CD4-positive, alpha-beta T cell (primary cell): Measurements from ENCODE around the gene ERC2. TPM values are rescaled to one million over a fixed set of nuclear protein-coding genes. Genes with fewer than 3 reads are reported as not detected.

Source experiments
- ATAC-seq: fragments of 200-7000 bp; cut with Tn5 transposase; one replicate; pipeline ENCODE4 v1.10.0; 2022; ENCODE audit warnings: mild to moderate bottlenecking; ENCODE audit not compliant: poor library complexity
- CTCF ChIA-PET: fragments of 350-600 bp; sonication (Branson Sonifier 250); formaldehyde crosslinking; loops from one replicate; lab custom pipeline; 2021; ENCODE audit warnings: antibody characterized with exemption, inconsistent platforms; lab: Charles Lee
- POLR2A ChIA-PET: fragments of 350-600 bp; sonication (Branson Sonifier 250); formaldehyde crosslinking; loops from one replicate; lab custom pipeline; 2021; ENCODE audit warnings: antibody characterized with exemption, inconsistent platforms; lab: Charles Lee
- DNase-seq, 14 experiments: peaks; one replicate each; pipeline ENCODE4 v3.0.0-alpha.2; 2013 to 2020; ENCODE audit warnings: mixed read lengths in 2 of 14
- H3K27ac ChIP-seq, 2 donors: one replicate each; pipeline versions ENCODE4 v1.5.1 to v1.7.0; 2013; ENCODE audit warnings: low read length in 2 of 2, low read depth in 1 of 2, mild to moderate bottlenecking in 1 of 2
- H3K27me3 ChIP-seq, 2 experiments: 1 replicate in 1 of 2; 2 replicates in 1 of 2; pipeline versions ENCODE4 v1.6.1 to v1.7.0; 2013; ENCODE audit warnings: low read length in 2 of 2, control low read depth in 1 of 2, mild to moderate bottlenecking in 1 of 2, moderate library complexity in 1 of 2; ENCODE audit not compliant: insufficient read depth in 2 of 2, control insufficient read depth in 1 of 2
- H3K36me3 ChIP-seq: one replicate; pipeline ENCODE4 v1.6.1; 2013; ENCODE audit warnings: low read length, control low read depth; ENCODE audit not compliant: insufficient read depth
- H3K4me1 ChIP-seq: one replicate; pipeline ENCODE4 v1.6.1; 2013; ENCODE audit warnings: low read length, control low read depth; ENCODE audit not compliant: insufficient read depth
- H3K4me3 ChIP-seq: one replicate; pipeline ENCODE4 v1.5.1; 2013; ENCODE audit warnings: mild to moderate bottlenecking, low read length, moderate library complexity
- H3K9me3 ChIP-seq, 2 experiments: 1 replicate in 1 of 2; 2 replicates in 1 of 2; pipeline versions ENCODE4 v1.6.1 to v1.7.0; 2013; ENCODE audit warnings: low read length in 2 of 2, mild to moderate bottlenecking in 2 of 2, control low read depth in 1 of 2, moderate library complexity in 1 of 2; ENCODE audit not compliant: control insufficient read depth in 1 of 2, insufficient read depth in 1 of 2
- H3K27ac Mint-ChIP-seq: one replicate; pipeline ENCODE4 v1.8.0; 2020; ENCODE audit warnings: mixed read lengths
- H3K27me3 Mint-ChIP-seq: one replicate; pipeline ENCODE4 v1.8.0; 2021; ENCODE audit warnings: mixed read lengths
- H3K36me3 Mint-ChIP-seq: one replicate; pipeline ENCODE4 v1.8.0; 2021; ENCODE audit warnings: low read depth, mixed read lengths
- H3K4me1 Mint-ChIP-seq: one replicate; pipeline ENCODE4 v1.8.0; 2021; ENCODE audit warnings: low read depth, mixed read lengths
- H3K4me3 Mint-ChIP-seq: one replicate; pipeline ENCODE4 v1.8.0; 2020; ENCODE audit warnings: mild to moderate bottlenecking, mixed read lengths
- H3K9me3 Mint-ChIP-seq: one replicate; pipeline ENCODE4 v1.8.0; 2020; ENCODE audit warnings: mixed read lengths
- intact Hi-C, 2 experiments: fragments of 100-400 bp; cut with DNase I in 1 of 2; cut with micrococcal nuclease in 1 of 2; formaldehyde crosslinking; loops; one replicate each; pipeline versions ENCODE4 v1.15.1 to v1.9.0; 2023 to 2025; cut with DNase I, micrococcal nuclease
- total RNA-seq, 174 experiments: library from RNA in 2 of 174; stranded (reverse) in 2 of 174; gene quantifications; one replicate each; pipeline ENCODE4 v1.2.3 and lab custom pipeline; 2021 to 2026
- TF ChIP-seq, protein P1 (sequence below): fragments of 200-600 bp; IDR thresholded peaks from one replicate; pipeline ENCODE4 v1.8.0; 2022; ENCODE audit warnings: antibody characterized with exemption, mild to moderate bottlenecking

ERC2 gene
- total RNA-seq, 2 experiments from 2014 or later: not detected

DNA sequence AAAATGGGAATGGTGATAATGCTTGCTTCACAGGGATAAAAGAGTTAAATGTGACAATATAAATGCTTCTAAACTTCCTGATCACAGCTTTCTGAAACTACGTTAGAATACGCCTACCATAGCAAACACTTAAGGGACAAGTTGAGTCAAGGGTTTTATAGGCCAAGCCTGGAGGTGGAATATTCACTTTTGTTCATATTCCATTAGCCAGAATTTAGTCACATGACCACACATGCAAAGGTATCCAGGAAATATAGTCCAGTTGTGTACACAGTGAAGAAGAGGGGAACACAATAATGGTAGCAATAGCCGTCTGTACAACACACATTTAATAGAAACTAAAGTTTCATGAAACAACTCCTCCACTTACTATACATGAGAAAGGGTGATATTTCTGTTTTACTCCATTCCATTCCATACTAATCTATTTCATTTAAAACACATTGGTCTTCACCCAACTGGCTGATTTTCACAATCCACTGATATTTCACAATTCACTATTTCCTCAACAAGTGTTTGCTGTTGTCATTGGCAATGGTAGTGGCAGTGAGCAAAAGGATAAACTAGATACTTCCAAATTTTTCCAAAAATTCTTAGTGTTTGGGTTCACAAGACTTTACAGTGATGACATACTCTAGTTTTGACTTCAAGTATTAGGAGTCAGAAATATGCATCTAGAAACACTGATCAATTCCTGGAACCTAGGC is 270.9 kb downstream of the ERC2 start:
- intact Hi-C loops: no loop called here
- Mint-ChIP-seq H3K27ac (no peak overlapping the region), H3K27me3 (no peaks in the 10 kb centered on the region), H3K9me3 (no peaks in the 10 kb centered on the region), H3K36me3 (no peaks in the 10 kb centered on the region), H3K4me1 (no peaks in the 10 kb centered on the region), H3K4me3 (no peak overlapping the region)
- ATAC-seq: no peak
- no peak for DNase-seq
- no peak overlapping the region for H3K27ac ChIP-seq
- no peaks in the 10 kb centered on the region for H3K4me1 ChIP-seq
- ChIA-PET POLR2A (no interaction called here), CTCF (no interaction called here)
- no peaks in the 10 kb centered on the region for H3K36me3 ChIP-seq
- H3K9me3 ChIP-seq: no peaks in the 10 kb centered on the region
- H3K4me3 ChIP-seq: no peak overlapping the region
- no peaks in the 10 kb centered on the region for H3K27me3 ChIP-seq
- TF ChIP-seq, protein P1, sequence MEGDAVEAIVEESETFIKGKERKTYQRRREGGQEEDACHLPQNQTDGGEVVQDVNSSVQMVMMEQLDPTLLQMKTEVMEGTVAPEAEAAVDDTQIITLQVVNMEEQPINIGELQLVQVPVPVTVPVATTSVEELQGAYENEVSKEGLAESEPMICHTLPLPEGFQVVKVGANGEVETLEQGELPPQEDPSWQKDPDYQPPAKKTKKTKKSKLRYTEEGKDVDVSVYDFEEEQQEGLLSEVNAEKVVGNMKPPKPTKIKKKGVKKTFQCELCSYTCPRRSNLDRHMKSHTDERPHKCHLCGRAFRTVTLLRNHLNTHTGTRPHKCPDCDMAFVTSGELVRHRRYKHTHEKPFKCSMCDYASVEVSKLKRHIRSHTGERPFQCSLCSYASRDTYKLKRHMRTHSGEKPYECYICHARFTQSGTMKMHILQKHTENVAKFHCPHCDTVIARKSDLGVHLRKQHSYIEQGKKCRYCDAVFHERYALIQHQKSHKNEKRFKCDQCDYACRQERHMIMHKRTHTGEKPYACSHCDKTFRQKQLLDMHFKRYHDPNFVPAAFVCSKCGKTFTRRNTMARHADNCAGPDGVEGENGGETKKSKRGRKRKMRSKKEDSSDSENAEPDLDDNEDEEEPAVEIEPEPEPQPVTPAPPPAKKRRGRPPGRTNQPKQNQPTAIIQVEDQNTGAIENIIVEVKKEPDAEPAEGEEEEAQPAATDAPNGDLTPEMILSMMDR: no peak

DNA sequence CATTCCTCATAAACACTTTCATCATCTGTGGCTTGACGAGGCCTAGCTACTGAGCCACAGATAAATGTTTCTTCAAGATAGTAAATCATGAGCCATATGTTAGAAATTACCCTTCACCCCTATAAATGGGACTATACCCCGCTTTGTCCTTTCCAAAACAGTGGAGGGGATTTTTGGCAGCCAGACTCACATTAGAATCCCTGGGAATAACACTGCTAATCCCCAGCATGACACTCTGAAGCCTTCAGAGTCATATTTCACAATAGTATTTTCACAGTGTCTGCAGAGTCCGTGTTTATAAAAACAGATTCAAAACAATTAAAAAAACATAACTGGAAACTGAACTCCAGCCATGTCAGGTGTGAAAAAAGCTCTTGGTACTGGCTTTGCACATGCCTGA is 271.6 kb downstream of the ERC2 start:
- H3K4me3 Mint-ChIP-seq: no peak overlapping the region
- intact Hi-C loops: no loop called here
- H3K4me1 Mint-ChIP-seq: no peaks in the 10 kb centered on the region

DNA sequence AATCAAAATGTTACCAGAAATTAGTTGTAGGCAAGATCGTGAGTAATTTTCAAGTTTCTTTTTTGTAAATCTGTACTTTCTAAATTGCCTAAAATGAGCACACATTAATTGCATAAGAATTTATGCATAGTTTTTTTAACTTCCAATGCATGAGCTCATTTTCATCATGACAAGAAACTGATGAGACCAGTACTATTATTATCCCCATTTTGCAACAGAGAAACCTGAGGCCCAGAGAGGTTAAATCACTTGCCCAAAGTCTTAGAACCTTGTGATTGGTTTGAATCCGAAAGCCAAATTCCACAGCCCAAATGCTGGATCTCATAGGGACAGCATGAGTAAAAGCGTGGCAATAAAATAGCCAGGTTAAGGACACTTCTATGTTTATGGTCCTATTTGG is 274.7 kb downstream of the ERC2 start:
- no peak overlapping the region for H3K4me3 ChIP-seq
- POLR2A ChIA-PET: no interaction called here
- H3K36me3 ChIP-seq: no peaks in the 10 kb centered on the region
- TF ChIP-seq, protein P1: no peak
- Mint-ChIP-seq H3K27ac (no peak overlapping the region), H3K27me3 (peaks cover 4% of the 10 kb centered on the region), H3K4me1 (no peaks in the 10 kb centered on the region), H3K36me3 (no peaks in the 10 kb centered on the region), H3K9me3 (no peaks in the 10 kb centered on the region), H3K4me3 (no peak overlapping the region)
- intact Hi-C loops: no loop called here
- no peaks in the 10 kb centered on the region for H3K9me3 ChIP-seq
- no peak overlapping the region for H3K27ac ChIP-seq
- CTCF ChIA-PET: no interaction called here
- H3K4me1 ChIP-seq: no peaks in the 10 kb centered on the region
- no peak for DNase-seq
- no peak for ATAC-seq
- H3K27me3 ChIP-seq: no peaks in the 10 kb centered on the region

More for the DNA sequence above, 271.6 kb downstream of the ERC2 start:
- Histone ChIP-seq H3K27me3 (no peaks in the 10 kb centered on the region), H3K27ac (no peak overlapping the region), H3K9me3 (no peaks in the 10 kb centered on the region), H3K4me3 (no peak overlapping the region), H3K36me3 (no peaks in the 10 kb centered on the region), H3K4me1 (no peaks in the 10 kb centered on the region)
- H3K9me3 Mint-ChIP-seq: no peaks in the 10 kb centered on the region
- no peaks in the 10 kb centered on the region for H3K27me3 Mint-ChIP-seq
- no peak overlapping the region for H3K27ac Mint-ChIP-seq
- DNase-seq: no peak
- TF ChIP-seq, protein P1: no peak
- ATAC-seq: no peak
- ChIA-PET POLR2A (no interaction called here), CTCF (no interaction called here)
- H3K36me3 Mint-ChIP-seq: no peaks in the 10 kb centered on the region
